Mesothelial cell of epicardium (in vitro differentiated cells): Measurements from ENCODE around the gene PITPNC1. TPM values are rescaled to one million over a fixed set of nuclear protein-coding genes. Genes with fewer than 3 reads are reported as not detected.

Experiments
- DNase-seq, 2 experiments: peaks; one replicate each; pipeline ENCODE4 v3.0.0; 2021; ENCODE audit warnings: low spot score in 2 of 2; ENCODE audit not compliant: unreplicated experiment in 2 of 2
- H3K27ac Mint-ChIP-seq: 2 replicates; pipeline ENCODE4 v1.8.0; 2021; ENCODE audit warnings: mixed read lengths
- H3K27me3 Mint-ChIP-seq: 2 replicates; pipeline ENCODE4 v1.8.0; 2021; ENCODE audit warnings: low read depth, mixed read lengths
- H3K36me3 Mint-ChIP-seq: 2 replicates; pipeline ENCODE4 v1.8.0; 2021; ENCODE audit warnings: mixed read lengths
- H3K4me1 Mint-ChIP-seq: 2 replicates; pipeline ENCODE4 v1.8.0; 2021; ENCODE audit warnings: mixed read lengths
- H3K4me3 Mint-ChIP-seq: 2 replicates; pipeline ENCODE4 v1.8.0; 2021; ENCODE audit warnings: mild to moderate bottlenecking, moderate library complexity, mixed read lengths
- H3K9me3 Mint-ChIP-seq: 2 replicates; pipeline ENCODE4 v1.8.0; 2021; ENCODE audit warnings: mixed read lengths
- CTCF ChIP-seq: fragments of 200-600 bp; sonication (generic); IDR thresholded peaks from one replicate; pipeline ENCODE4 v1.5.0; 2021; ENCODE audit warnings: antibody characterized with exemption; ENCODE audit not compliant: unreplicated experiment
- total RNA-seq: library from RNA; stranded (reverse); gene quantifications from 3 replicates; pipeline ENCODE4 v1.2.1, GENCODE V29; 2021

Gene PITPNC1
- total RNA-seq, 1 donor from 2014 or later: 19.9 TPM

DNA sequence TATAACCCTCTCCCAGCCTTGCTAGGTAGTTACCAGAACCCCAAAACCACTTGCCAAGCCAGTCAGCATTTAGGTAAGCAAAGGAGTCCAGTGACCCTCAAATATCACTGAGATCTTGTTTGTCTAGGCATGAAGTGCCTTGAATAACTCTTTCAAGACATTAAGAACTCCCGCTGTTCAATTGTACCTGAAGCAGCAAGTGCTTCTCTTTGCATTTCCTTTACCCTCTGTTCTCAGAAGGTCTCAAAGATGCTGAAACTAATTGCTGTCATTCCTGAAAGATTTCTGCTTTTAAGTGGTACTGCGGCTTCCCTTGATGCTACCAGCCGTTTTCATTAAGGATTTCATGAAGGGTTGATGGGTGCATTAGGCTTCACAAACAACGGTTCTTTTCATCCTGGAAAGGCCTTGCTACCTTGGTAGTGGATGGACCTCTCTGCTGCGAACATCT is 142.7 kb downstream of the PITPNC1 start:
- H3K4me1 Mint-ChIP-seq: peaks cover 30% of the 10 kb centered on the region

DNA sequence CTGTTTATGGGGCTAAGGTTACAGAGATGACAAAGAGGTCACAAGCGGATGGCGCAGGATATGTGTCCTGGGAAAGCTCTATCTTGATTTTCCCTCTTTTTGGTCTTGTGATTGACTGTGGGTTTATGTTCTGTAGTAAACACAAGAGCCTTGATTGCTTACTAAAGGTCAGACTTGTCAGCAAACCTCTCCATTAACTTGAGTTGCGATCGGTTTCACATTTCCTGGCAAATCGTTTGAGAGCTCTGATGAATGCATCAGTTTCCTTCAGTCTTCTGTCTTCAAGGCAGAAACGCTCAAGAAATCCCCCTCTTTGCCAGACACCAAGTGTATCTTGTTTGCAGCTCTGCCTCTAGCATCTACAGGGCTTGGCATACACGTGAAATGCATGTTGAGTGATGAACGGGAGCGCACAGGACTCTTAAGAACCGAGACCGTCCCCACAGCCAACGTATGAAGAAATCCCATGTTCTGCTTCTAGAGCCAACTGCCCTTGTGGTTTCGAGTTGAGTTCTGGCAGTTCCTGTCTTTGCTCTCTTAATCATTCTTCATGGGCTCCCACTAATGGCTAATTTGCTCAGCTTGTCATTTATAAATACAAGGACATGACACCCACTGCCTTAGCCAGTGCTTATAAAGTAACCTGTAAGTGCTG is 143.3 kb downstream of the PITPNC1 start:
- Mint-ChIP-seq H3K27ac (no peak overlapping the region), H3K4me1 (peaks cover 24% of the 10 kb centered on the region), H3K9me3 (peaks cover 6% of the 10 kb centered on the region), H3K4me3 (no peak overlapping the region), H3K27me3 (no peaks in the 10 kb centered on the region), H3K36me3 (peaks cover 3% of the 10 kb centered on the region)
- no peak for TF ChIP-seq CTCF
- no peak for DNase-seq

More for the DNA sequence above, 142.7 kb downstream of the PITPNC1 start:
- peaks cover 3% of the 10 kb centered on the region for H3K36me3 Mint-ChIP-seq
- H3K4me3 Mint-ChIP-seq: no peak overlapping the region
- no peak for DNase-seq
- H3K27me3 Mint-ChIP-seq: no peaks in the 10 kb centered on the region
- no peak for TF ChIP-seq CTCF
- peaks cover 6% of the 10 kb centered on the region for H3K9me3 Mint-ChIP-seq
- no peak overlapping the region for H3K27ac Mint-ChIP-seq

DNA sequence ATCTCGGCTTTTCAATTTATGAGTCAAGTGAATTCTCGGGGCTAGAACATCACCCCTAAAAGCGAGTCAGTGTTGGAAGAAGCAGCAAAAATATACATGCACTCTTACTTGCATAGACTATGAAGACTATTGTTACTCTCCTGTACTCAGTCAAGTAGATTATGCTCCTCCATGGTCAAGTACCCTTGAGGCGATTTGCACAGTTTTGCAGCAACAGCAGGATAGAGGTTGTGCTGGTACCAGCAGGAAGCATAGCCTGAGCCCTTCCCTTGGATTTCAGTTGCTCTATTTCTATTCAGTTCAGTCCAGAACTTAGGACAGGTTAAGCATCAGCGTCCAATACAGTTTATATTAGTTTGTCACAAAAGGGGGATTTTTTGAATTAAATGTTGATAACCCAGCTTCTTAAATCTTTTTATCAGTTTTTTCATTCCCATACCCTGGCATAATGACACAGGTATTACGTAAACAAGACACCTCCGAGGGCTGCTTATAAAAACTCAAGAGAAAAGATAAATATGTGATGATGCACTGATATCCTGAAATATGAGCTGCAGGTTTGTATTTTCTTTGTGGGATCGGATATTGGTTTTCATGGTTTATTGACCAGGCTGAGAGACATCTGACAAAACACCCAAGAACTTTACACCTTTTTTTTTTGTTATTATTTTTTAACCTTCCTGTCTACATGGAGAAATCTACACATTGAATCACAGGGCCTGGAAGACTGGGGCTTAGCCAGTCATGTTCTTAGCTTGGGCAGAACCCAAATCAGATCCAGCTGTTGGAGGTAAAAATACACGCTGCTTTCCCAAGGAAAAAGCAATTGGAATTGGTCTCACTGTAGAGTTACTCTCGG is 144.1 kb downstream of the PITPNC1 start:
- no peak for DNase-seq
- Mint-ChIP-seq H3K4me3 (no peak overlapping the region), H3K9me3 (peaks cover 6% of the 10 kb centered on the region), H3K27me3 (no peaks in the 10 kb centered on the region), H3K36me3 (peaks cover 3% of the 10 kb centered on the region), H3K4me1 (peaks cover 17% of the 10 kb centered on the region), H3K27ac (no peak overlapping the region)
- no peak for TF ChIP-seq CTCF

DNA sequence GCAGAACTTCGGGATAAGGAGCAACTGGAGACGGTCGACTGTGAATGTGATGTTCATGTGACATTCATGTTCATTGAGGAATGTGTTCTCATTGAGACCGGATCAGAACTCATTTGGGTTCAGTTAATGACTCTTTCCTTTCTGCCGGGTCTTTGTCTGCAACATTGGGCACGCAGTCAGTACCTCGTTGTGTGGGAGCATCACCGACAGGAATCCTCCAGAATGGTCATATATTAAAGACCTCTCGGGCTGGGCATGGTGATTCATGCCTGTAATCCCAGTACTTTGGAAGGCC is 144.6 kb downstream of the PITPNC1 start:
- TF ChIP-seq CTCF: no peak
- Mint-ChIP-seq H3K4me1 (peaks cover 14% of the 10 kb centered on the region), H3K27ac (no peak overlapping the region), H3K36me3 (peaks cover 3% of the 10 kb centered on the region), H3K4me3 (no peak overlapping the region), H3K27me3 (no peaks in the 10 kb centered on the region), H3K9me3 (peaks cover 6% of the 10 kb centered on the region)
- no peak for DNase-seq

DNA sequence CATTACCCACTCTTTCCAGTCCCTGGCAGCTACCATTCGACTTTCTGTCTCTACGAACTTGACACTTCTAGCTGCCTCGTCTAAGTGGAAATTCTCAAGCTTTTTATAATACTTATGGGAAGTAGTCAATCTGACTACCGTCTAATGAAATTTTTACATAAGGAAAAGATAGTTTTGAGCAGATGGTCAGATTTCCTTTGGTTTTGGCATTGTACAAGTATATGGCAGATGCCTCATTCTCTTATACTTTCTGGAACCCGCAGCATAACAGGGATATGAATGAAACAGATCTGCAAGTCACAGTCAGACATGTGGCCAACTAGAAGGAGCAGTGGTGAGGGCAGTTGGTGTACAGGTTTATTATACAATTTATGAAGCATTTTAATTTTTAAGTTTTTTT is 146.0 kb downstream of the PITPNC1 start:
- no peak for DNase-seq
- no peaks in the 10 kb centered on the region for H3K27me3 Mint-ChIP-seq
- no peak overlapping the region for H3K4me3 Mint-ChIP-seq
- no peak for TF ChIP-seq CTCF
- H3K27ac Mint-ChIP-seq: no peak overlapping the region
- H3K4me1 Mint-ChIP-seq: peaks cover 13% of the 10 kb centered on the region
- H3K9me3 Mint-ChIP-seq: no peaks in the 10 kb centered on the region
- H3K36me3 Mint-ChIP-seq: no peaks in the 10 kb centered on the region
